ENCODE results near the gene CLMN. TPM values are rescaled to one million over a fixed set of nuclear protein-coding genes. Genes with fewer than 3 reads are reported as not detected.

CLMN gene
- total RNA-seq, 1 donor from 2014 or later, result 0.68 TPM

DNA sequence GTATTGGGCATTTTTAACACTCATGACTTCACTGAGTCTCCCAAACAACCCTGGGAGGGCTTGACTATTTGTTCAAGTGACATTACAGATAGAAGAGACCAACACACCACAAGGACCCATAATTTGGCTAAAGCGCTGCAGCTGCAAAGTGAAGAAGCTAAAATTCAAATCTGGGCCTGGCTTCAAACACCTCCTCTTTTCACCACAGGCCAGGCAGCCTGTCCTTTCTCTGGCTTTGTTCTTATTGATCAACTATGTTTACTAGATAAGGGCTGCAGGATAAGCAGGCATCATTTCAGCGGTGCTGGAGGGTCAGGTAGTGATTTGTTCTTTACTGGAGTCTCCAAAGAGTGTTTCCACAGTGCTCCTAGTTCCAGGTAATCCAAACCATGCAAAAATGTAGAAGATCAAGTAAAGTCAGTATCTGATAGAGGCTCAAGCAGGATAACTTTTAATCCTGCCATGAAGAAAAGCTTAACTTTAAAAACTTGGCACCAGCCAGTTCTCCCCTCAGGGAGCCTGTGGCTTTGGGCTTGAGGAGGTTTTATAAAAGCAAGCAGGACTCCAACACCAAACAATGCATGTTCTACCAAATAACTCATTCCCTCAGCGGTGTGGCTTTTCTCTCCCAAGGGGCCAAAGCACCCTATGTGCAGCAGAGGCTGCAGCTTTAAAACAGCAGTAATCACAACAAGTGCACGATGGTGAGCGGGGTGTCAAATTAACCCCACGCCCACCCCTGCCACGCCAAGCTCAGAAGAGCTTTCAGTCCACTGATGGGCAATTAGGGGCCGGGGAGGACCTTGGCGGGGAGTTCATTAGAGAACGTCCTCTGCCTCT lies 16.8 kb downstream of the CLMN start:
- no peak for DNase-seq

DNA sequence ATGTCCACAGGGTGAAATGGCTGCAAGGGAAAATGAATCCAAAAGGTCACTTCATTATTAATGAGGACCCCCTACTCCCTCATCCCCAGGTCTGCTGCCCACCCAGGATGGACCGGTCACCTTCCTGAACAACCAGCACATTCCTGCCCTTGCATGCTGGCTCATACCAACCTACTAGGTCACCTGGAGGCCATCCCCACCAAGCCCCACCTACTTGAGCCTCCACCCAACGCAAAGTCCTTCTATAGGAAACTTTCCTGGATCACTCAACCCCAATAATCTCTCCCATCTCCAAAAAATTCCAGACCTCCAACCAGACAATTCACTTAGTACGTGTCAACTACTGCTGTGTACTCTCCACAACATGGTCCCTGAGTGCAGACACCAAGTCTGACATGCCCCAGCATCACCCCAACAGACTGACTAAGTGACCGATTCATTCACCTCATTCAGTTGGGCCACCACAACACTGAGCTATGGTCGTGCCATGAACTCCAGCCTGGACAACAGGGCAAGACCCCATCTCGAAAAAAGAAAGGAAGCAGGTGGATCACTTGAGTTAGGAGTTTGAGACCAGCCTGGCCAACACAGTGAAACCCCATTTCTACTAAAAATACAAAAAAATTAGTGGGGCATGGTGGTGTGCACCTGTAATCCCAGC lies 18.1 kb downstream of the CLMN start:
- no peak for DNase-seq

DNA sequence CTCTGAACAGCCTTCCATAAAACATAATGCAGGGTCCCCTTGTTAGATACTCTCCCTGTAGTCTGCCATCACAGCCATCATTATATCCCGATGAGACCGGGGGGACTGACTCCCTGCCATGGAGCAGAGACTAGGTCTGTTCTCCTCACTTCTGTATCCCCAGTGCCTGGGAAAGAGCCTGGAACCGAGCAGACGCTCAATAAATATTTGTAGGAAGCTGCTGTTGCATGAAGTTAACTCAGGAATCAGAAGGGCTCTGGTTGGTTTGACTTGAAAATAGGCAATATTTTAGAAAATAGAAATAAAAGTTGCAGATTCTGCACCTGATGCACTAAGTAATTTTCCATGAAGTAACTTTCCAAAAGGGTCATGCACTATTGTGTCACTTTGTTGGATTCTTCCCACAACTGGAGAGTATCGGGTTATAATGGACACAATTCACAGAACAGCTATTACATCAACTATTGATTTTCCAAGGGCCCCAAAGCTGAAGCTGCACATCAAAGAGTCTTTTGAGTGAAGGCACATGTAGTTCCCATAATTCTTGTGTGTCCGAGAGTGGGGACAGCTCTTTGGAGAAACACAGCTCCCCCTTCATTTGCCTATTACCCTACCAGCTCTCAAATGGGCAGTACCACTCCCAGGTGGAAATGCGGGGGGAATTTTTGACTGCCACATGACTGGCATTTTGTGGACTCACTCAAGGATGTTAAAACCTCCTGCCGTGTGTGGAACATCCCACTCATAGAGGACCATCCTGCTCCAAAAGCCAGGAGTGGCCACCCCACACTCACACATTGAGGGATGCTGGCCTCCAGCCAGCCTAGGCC lies 18.8 kb downstream of the CLMN start:
- no peak for DNase-seq

DNA sequence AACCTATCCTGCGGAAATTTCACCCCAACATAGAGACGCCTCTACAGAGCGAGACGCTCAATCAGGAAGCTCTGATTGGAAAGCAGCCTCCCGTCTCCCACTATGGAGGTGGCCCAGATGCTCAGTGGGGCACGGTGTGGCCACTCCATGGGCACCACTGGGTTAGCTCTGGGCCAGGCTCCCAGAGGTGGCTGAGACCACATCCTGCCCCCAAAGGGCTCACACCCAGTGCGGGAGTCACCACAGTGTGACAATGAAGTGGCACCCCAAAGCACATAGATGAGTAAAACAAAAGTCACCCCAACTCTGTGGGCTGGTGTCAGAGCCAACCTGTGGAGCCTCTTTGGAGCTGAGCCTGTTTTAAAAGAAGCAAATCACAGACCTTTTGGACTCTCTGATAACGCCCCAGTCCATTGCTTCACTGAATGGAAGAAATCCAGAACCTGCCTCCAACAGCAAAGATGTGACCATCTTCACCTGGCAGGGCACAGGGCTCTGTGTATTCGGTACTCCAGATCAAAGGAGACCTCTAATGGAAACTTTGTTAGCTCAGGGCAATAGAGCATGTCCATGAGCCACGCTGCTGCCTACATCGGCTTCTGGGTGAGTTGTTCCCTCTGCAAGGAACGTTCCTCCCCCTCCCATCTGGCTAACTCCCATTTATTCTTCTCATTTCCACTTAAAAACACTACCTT lies 19.6 kb downstream of the CLMN start:
- DNase-seq, result no peak

DNA sequence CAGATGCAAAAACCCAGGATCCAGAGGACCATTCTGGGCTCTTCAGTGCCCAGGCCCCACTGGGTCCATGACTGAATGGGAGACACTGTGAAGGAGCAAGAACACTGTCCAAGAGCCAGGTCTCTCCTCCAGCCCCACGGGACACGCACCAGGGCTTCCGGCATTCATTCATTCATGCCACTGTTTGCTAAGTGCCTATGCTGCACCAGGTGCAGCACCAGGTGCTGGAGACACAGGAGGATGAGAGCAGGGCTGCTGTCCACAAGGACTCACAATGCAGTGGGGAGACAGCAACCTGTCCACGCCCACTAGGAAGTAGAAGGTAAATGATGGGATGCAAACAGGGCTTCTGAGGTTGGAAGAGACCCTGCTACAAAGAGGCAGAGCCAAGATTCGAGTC lies 20.4 kb downstream of the CLMN start:
- DNase-seq, result no peak

DNA sequence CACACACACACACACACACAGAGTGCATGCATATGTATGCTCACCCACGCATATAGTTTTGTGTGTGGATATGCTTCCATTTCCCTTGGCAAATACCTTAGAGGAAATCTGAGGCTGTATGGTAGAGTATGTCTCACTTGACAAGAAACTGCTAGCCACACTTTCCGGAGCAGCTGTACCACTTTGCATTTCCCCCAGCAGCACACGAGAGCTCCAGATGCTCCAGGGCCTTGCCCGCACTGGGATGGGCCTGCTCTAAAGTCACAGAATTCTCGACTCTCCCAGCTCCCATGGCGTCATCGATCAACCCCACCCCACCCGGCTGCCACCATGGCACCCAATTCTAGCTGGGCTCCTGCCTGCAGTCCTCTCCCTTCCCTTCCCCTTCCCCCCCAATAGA lies 21.9 kb downstream of the CLMN start:
- no peak for DNase-seq

DNA sequence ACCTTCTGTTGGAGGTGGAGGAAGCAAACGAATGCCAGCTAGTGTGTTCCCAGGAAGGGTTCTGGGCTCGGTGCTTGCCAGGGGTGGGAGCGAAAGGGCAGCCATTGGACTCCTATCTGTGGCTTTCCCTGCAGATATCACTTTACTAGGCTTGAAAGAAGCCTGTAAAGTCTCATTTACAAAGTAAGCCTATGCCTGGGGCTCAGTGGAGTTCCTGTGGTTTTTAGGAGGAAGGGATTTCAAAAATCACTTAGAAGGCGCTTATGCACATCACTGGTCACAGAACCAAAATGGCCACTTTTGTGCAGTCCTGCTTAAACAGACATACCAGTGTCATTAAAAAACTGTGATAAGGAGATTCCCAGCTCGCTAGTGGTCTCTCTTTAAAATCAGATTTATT lies 22.7 kb downstream of the CLMN start:
- no peak for DNase-seq

DNA sequence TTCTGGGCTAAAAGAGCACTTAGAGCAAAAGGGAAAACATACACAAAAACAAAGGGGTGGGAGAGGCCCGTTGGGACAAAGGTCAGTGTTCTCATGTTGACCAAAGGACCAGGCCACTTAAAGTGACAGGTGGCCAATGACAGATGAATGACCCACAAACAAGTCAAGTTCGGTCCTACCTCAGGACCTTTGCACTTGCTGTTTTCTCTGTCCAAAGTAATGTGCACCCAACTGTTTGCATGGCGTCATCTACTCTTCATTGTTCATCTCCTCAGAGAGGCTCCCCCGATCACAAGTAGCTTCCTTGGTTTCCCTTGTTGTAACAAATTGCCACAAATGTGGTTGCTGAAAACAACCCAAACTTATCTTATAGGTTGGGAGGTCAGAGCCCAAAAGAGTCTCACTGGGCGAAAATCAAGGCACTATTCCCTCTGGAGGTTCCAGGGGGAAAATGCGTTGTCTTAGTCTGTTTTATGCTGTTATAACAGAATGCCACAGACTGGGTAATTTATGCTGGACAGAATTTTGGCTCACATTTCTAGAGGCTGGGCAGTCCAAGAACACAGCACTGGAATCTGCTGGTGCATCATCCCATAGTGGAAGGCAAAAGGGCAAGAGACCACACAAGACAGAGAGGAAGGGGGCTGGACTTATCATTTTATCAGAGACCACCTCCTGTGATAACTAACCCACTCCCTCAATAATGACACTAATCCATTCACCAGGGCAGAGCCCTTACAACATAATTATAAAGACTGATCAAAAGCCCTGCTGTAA lies 23.9 kb downstream of the CLMN start:
- DNase-seq, result no peak

DNA sequence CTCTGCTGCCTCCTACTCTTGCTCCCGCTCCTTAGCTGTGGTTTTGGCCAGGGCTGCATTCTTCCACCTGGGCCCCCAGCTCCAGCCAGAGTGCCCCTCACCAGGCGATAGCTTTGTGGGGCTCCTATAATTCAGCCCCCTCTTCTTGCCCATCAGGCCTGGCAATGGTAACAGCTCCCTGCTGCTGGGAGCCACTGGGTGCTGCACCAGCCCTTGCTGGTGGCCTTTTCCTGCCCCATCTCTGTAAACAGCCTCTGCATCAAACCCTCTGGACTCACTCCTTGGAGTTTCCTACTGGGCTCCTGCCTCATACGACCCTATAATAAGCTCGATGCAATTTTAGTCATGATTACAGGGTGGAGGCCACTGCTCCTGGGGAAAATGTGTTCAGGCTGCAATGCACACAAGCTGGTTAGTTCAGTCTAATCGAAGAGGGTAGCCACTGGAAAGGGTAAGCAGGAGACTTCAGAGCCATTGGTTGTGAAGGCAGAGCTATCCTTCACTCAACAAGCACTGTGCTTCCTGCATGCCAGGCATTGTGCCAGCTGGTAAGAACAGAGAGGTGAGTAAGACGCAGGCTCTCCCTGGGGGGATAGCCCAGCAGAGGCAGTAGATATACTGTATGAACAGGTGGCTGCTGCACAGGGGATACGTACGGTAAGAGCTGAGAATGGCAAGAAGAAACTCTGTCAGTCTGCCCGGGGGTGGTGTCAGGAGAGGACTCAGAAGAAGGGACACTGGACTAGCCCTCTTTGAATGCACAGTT lies 24.7 kb downstream of the CLMN start:
- peak; percentile 83 for DNase-seq

DNA sequence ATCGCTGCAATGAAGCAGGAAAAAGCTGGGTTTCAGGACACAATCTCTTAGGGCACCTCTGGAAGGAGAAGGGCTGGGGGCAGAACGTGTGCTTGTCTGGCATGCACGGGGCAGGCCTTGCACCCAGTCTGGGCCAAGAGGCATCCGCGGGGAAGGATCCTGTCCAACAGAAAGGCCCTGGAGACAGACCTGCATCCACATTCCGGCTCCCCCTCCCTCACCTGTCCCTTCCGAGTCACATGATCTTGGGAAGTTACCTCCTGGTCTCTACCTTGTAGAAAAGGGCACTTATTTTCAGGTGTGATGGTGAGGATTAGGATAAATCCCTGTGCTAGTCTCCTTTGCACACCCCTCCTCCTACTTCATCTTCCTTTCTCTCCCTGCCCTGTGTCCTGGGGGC lies 25.4 kb downstream of the CLMN start:
- DNase-seq, result no peak

DNA sequence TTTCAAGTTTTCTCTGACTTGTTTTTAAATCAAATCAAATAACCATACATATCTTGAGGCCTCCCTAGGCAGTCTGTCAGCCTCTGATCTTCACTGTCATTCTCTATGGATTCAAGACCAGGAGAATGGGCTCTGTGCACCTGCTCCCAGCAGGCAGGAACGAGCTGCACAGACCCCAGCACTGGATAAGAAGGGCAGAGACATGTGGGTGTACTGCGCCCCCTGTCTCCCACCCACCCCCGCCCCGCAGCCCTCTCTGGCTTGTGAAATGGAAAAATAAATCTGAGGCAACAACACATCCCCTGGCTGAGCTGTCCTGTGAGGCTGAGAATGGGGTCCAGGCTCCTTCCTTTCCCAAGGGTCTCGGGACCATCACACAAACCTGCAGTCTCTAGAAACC lies 26.3 kb downstream of the CLMN start:
- DNase-seq, result no peak

DNA sequence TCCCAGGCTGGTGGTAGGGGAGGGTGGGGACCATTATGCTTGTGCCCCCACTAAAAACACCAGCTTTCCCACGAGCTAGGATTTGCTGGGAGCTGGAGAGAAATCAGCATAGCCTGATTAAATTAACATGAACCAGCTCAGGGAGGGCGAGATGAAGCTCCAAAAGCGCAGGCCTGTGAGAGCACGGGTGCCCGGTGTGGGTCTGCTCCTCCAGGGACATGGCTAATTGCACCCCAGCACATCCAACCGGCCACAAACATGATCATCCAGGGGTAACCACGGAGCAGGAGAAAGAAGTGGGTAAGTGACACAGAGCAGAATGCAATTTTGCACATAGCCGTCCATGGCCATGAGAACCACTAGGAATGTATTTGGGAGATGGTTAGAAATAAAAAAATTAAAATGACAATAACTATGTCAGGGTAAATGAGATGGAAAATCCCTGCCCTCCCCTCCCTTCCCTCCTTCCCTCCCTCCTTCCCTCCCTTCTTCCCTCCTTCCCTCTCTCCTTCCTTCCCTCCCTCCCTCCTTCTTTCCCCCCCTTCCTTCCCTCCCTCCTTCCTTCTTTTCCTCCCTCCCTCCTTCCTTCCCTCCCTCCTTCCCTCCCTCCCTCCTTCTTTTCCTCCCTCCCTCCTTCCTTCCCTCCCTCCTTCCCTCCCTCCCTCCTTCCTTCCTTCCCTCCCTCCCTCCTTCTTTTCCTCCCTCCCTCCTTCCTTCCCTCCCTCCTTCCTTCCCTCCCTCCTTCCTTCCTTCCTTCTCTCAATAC lies 26.9 kb downstream of the CLMN start:
- DNase-seq, result no peak

DNA sequence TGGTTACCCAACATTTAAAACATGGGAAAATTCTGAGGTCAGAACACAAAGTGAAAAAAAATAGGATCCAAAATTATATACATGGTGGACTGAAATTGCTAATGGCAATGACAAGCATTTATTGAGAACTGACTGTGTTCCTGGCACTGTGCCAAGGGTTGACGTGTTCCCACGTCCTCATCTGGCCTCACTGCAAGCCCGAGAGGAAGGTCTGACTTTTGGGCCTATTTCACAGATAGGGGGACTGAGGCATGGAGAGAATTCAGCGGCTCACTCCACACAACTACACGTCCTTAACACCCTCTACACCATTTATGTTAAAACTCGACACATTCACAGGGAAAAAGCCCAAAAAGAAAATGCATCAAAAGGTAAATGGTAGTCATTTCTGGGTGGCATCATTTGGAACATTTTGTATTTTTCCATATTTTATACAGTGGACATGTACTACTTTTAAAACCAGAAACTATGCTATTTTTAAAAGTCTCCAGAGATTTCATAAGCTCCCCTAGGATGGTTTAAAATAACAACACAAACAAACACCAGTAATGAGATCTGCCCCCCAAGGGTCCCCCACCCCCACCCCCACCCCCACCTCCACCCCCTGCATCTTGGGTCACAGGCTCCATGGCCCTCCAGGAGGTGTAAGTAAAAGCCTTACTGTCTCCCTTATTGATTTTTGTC lies 27.7 kb downstream of the CLMN start:
- peak; percentile 92 for DNase-seq

DNA sequence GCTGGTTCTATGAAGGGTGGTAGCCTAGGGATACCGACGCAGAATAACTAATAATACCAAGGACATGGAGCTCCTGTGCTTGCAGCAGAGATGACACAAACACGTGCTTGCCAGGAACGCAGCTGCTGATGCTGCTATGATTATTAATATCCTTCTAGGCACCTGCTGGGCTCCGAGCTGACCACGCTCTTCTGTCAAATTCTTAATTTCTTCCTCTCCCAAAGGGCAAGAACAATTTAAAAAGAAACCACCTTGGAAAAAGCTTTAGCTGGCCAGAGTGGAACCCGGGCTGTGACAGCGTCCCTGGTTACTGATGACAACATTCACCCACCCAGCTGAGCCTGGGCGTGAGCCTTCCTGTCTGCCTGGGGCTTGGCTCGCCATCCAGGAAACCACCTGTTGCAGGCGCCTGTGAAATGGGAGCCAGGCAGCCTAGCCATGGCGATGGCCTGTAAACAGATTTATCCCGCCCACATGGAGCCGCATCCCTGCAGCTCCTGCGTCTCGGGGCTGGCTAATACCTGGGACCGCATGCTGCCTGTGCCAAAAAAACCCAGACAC lies 28.8 kb downstream of the CLMN start:
- peak; percentile 90 for DNase-seq

DNA sequence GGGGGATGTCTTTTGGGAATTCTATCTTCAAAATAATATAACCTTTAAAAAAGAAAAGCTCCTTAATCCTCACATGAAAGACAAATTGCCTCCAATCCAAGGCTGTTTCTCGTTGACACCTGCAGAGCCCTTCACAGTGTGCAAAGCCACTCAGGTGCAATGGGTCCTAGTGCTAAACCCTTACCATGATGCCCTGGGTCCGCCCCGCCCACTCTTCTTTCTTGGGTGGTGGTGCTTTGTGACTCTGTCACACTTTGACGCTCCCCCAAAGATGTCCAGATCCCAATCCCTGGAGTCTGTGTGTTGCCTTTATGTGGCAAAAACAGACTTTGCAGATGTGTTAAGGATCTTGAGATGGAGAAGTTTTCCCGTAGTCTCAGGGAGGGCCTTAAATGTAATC lies 29.7 kb downstream of the CLMN start:
- DNase-seq, result no peak

DNA sequence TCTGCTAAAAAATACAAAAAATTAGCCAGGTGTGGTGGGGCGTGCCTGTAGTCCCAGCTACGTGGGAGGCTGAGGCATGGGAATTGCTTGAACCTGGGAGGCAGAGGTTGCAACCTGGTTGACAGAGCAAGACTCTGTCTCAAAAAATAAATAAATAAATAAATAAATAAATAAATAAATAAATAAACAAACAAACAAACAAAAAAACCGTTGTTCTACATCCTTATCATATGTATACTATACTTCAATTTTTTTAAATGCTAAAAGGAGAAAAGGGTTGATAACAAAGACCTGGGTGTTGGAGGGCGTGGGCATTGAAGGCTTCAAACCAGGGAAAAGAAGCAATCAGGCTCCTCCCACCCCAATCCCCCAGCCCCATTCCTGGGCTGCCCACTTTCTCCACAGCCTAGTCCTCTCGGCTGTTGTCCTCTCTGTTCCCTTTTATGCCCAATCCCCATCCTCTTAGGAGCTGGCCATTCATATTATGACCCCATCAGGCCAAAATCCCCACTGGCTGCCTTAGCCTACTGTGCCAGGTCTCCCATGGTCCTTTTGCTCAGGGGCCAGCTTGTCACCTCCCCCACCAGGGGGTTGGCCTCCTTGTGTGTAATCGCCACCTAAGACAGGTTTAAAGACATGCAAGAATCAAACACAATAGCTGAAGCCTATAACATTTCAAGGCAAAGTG lies 30.2 kb downstream of the CLMN start:
- DNase-seq, result no peak

DNA sequence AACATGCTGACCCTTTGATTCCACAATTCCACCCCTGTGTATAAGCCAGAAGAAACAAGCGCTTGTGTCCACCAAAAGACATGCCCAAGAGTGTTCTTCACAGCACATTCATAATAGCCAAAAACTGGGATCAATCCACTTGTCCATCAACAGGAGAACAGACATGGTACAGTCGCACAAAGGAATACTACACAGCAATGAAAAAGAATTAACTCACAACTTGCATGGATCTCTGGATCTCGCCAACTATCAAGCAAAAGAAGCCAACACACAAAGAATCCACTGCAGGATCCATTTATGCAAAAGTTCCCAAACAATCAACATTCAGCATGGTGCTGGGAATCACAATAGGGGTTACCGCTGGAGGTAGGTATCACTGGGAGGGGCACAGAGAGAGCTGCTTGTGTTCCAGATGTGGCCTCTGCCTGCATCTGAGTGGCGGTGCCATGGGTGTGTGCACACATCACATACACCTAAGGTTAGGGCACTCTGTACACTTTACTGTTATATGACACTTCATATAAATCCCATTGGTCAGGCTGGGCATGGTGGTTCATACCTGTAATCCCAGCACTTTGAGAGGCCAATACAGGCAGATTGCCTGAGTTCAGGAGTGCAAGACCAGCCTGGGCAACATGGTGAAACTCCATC lies 30.9 kb downstream of the CLMN start:
- DNase-seq, result no peak

DNA sequence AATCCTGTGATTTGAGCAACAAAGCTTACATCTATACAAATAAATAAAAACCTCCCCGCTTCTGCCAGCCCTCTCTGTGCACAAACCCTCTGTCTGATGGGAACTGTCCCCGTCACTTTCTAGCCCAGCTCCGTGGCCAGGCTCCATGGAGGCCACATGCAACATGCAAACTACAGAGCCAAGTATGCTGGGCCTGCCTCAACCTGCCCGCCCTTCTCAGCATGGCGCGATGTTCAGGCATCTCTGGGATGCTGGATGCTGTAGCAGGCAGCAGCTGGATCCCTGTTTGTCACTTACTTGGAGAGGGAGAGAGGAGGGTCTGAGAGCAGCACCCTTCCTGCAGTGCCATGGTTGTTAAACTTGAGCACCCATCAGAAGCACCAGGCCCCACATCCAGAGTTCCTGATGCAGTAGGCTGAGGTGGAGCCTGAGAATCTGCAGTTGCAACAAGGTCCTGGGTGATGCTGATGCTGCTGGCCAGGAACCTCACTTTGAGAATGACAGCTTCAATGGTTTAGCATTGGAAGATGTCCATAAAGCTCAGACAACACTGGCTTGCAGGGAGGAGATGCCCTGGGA lies 32.4 kb downstream of the CLMN start:
- no peak for DNase-seq

All from dermis blood vessel endothelial cell (primary cell).